Stimulated activated CD4-positive, alpha-beta T cell treated with anti-CD3 and anti-CD28 coated beads, Interleukin-12 subunit alpha, Interleukin-12 subunit beta, amount 100 ng/mL, for 48 hours (primary cell): ENCODE results near the gene ECT2L.

Source experiments
- DNase-seq, 3 donors: peaks; one replicate each; pipeline ENCODE4 v3.0.0-alpha.2; 2020; ENCODE audit warnings: low read depth in 2 of 3, low spot score in 1 of 3

ECT2L gene

GRCh38 chr6:138803861-138804260, 8.0 kb downstream of the ECT2L start:
- no peak for DNase-seq

GRCh38 chr6:138805016-138805765, 9.3 kb downstream of the ECT2L start:
- no peak for DNase-seq

GRCh38 chr6:138806889-138807288, 11.0 kb downstream of the ECT2L start:
- DNase-seq: no peak

GRCh38 chr6:138809677-138810076, 13.8 kb downstream of the ECT2L start:
- DNase-seq: no peak

- DNase-seq: no peak
Observed at GRCh38 chr6:138811866-138812265, 16.0 kb downstream of the ECT2L start.

GRCh38 chr6:138814179-138814834, 18.4 kb downstream of the ECT2L start:
- DNase-seq: no peak

GRCh38 chr6:138815221-138815620, 19.3 kb downstream of the ECT2L start:
- no peak for DNase-seq

GRCh38 chr6:138815797-138816528, 20.1 kb downstream of the ECT2L start:
- peak in 1 of 3 donors; percentile 8 for DNase-seq

- no peak for DNase-seq
Observed at GRCh38 chr6:138817799-138818198, 21.9 kb downstream of the ECT2L start.

- no peak for DNase-seq
Observed at GRCh38 chr6:138818496-138819194, 22.8 kb downstream of the ECT2L start.

GRCh38 chr6:138821519-138821918, 25.6 kb downstream of the ECT2L start:
- DNase-seq: no peak

- peak in 2 of 3 donors; percentile 7 to 11 for DNase-seq
Observed at GRCh38 chr6:138824482-138825144, 28.7 kb downstream of the ECT2L start.

- no peak for DNase-seq
Observed at GRCh38 chr6:138830248-138830647, 34.4 kb downstream of the ECT2L start.

- no peak for DNase-seq
Observed at GRCh38 chr6:138832182-138832581, 36.3 kb downstream of the ECT2L start.

GRCh38 chr6:138833816-138834539, 38.1 kb downstream of the ECT2L start:
- DNase-seq: no peak

GRCh38 chr6:138837246-138837645, 41.4 kb downstream of the ECT2L start:
- no peak for DNase-seq

- DNase-seq: no peak
Observed at GRCh38 chr6:138844192-138844591, 48.3 kb downstream of the ECT2L start.

- DNase-seq: no peak
Observed at GRCh38 chr6:138847884-138848283, 52.0 kb downstream of the ECT2L start.

- no peak for DNase-seq
Observed at GRCh38 chr6:138848461-138848860, 52.6 kb downstream of the ECT2L start.

GRCh38 chr6:138849791-138850190, 53.9 kb downstream of the ECT2L start:
- no peak for DNase-seq
